Measurements from ENCODE around the gene APOBEC3B. TPM values are rescaled to one million over a fixed set of nuclear protein-coding genes. Genes with fewer than 3 reads are reported as not detected.

The APOBEC3B gene
- polyA plus RNA-seq, 1 of the 3 experiments (the other 2 are of a cell fraction) = not detected

DNA sequence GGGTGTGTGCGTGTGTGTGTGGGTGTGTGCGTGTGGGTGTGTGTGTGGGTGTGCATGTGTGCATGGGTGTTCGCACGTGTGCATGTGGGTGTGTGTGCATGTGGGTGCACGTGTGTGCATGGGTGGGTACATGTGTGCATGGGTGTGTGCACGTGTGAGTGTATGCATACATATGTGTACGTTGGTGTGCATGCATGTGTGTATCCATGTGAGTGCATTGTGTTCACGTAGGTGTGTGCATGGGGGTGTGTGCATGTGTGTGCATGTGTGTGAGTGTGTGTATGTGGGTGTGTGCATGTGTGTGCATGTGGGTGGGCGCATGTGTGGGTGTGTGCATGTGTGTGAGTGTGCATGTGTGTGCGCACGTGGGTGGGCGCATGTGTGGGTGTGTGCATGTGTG, 44.6 kb upstream of the APOBEC3B start:
- no peak overlapping the region for H3K9ac ChIP-seq
- TF ChIP-seq GABPA (IDR thresholded peaks at IDR 0.05; ENCODE audit: low read depth) (no peak), FOSL2 (IDR thresholded peaks at IDR 0.05; ENCODE audit: borderline replicate concordance, low read depth) (no peak)
- H3K79me2 ChIP-seq (ENCODE audit: insufficient read depth) = no peaks in the 10 kb centered on the region
- ChIA-PET POLR2A (no interaction called here), CTCF (interaction anchor here (1.5 kb wide), 1 partner anchor 184 kb away, joined by 4 read pairs; no protein-coding TSS in a partner anchor)
- no peaks in the 10 kb centered on the region for H3F3A ChIP-seq (replicated peaks; ENCODE audit: insufficient read depth)
- no peak for DNase-seq
- no peak overlapping the region for H2AFZ ChIP-seq (ENCODE audit: low read depth)
- no peaks in the 10 kb centered on the region for H3K36me3 ChIP-seq (replicated peaks in 1 of 2; ENCODE audit: control insufficient read depth in 1 of 2, insufficient read depth in 2 of 2, low read length in 1 of 2)
- no peaks in the 10 kb centered on the region; the same call in 1 of the 2 replicates for H3K27me3 ChIP-seq (ENCODE audit: insufficient read depth)
- no peak overlapping the region for H3K4me2 ChIP-seq
- no peaks in the 10 kb centered on the region for H3K9me3 ChIP-seq
- H3K4me1 ChIP-seq (ENCODE audit: control insufficient read depth in 1 of 2, insufficient read depth in 2 of 2, low read depth in 1 of 2, low read length in 1 of 2) = no peaks in the 10 kb centered on the region; a peak in 1 of 4 replicates
- 77% methylated on average over 12 of the region's 12 CpGs for WGBS (ENCODE audit: low lambda C conversion rate)
- H3K9me2 ChIP-seq = no peaks in the 10 kb centered on the region
- H3K4me3 ChIP-seq (ENCODE audit: low read depth in 2 of 2, low read length in 1 of 2) = no peak overlapping the region
- H3K27ac ChIP-seq (ENCODE audit: low read depth in 2 of 2, low read length in 1 of 2) = no peak overlapping the region
- H4K20me1 ChIP-seq (ENCODE audit: insufficient read depth) = no peaks in the 10 kb centered on the region

DNA sequence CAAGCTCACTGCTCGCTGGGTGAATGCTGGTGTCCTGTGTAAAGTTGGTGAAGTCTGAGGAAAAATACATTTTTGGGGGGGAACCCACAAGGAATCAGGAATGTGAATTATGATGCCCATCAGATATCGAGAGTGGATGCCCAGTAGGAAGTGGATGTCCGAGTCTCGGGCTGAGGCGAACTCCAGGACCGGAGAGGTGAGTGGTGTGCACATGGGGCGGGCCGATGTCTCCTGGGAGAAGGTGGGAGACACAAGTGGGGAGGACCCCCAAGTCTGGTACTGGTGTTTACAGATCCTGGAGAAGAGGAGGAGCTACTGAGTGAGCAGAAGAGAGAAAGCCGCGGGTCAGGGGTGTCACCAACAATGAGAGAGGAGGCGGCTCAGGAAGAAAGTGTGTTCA, 43.9 kb upstream of the APOBEC3B start:
- TF ChIP-seq RAD21 (IDR thresholded peaks at IDR 0.05; ENCODE audit: low read length) (no peak), USF2 (IDR thresholded peaks at IDR 0.05; ENCODE audit: borderline replicate concordance, low read depth, low read length) (no peak), TAF1 (IDR thresholded peaks at IDR 0.05; ENCODE audit: borderline replicate concordance, low read depth, low read length) (no peak), FOXM1 (IDR thresholded peaks at IDR 0.05; ENCODE audit: low read depth) (no peak), SIN3A (IDR thresholded peaks at IDR 0.05; ENCODE audit: borderline replicate concordance, low read depth, low read length) (no peak), TCF12 (IDR thresholded peaks at IDR 0.05) (no peak), GABPA (IDR thresholded peaks at IDR 0.05; ENCODE audit: low read depth) (no peak), EP300 (IDR thresholded peaks at IDR 0.05; ENCODE audit: borderline replicate concordance in 1 of 2, low read depth in 1 of 2, low read length in 1 of 2) (no peak), RCOR1 (IDR thresholded peaks at IDR 0.05; ENCODE audit: low read length) (no peak), ELF1 (IDR thresholded peaks at IDR 0.05) (no peak), YY1 (IDR thresholded peaks at IDR 0.05; ENCODE audit: low read depth) (no peak)
- H3K27ac ChIP-seq (ENCODE audit: low read depth in 2 of 2, low read length in 1 of 2) = no peak overlapping the region
- H3K4me3 ChIP-seq (ENCODE audit: low read depth in 2 of 2, low read length in 1 of 2) = no peak overlapping the region
- no peak for DNase-seq
- no peak overlapping the region for H3K9ac ChIP-seq
- H3K79me2 ChIP-seq (ENCODE audit: insufficient read depth) = no peaks in the 10 kb centered on the region
- H4K20me1 ChIP-seq (ENCODE audit: insufficient read depth) = no peaks in the 10 kb centered on the region
- H3K27me3 ChIP-seq (ENCODE audit: insufficient read depth) = no peaks in the 10 kb centered on the region; the same call in 1 of the 2 replicates
- no peaks in the 10 kb centered on the region for H3F3A ChIP-seq (replicated peaks; ENCODE audit: insufficient read depth)
- H2AFZ ChIP-seq (ENCODE audit: low read depth) = no peak overlapping the region
- ChIA-PET POLR2A (no interaction called here), CTCF (interaction anchor here (1.3 to 1.8 kb wide), 4 partner anchors 9 to 183 kb away, joined by 4 to 7 read pairs (median 4); no protein-coding TSS in a partner anchor)
- H3K9me3 ChIP-seq = no peaks in the 10 kb centered on the region
- WGBS (ENCODE audit: low lambda C conversion rate) = 78% methylated on average over 11 of the region's 11 CpGs
- no peaks in the 10 kb centered on the region for H3K36me3 ChIP-seq (replicated peaks in 1 of 2; ENCODE audit: control insufficient read depth in 1 of 2, insufficient read depth in 2 of 2, low read length in 1 of 2)
- H3K4me2 ChIP-seq = no peak overlapping the region
- H3K4me1 ChIP-seq (ENCODE audit: control insufficient read depth in 1 of 2, insufficient read depth in 2 of 2, low read depth in 1 of 2, low read length in 1 of 2) = no peaks in the 10 kb centered on the region; a peak in 1 of 4 replicates
- H3K9me2 ChIP-seq = no peaks in the 10 kb centered on the region

- DNase-seq = no peak
- no peak overlapping the region for H3K4me3 ChIP-seq (ENCODE audit: low read depth in 2 of 2, low read length in 1 of 2)
- no peaks in the 10 kb centered on the region; a peak in 1 of 4 replicates for H3K4me1 ChIP-seq (ENCODE audit: control insufficient read depth in 1 of 2, insufficient read depth in 2 of 2, low read depth in 1 of 2, low read length in 1 of 2)
- POLR2A ChIA-PET = no interaction called here
- no peaks in the 10 kb centered on the region; the same call in 1 of the 2 replicates for H3K27me3 ChIP-seq (ENCODE audit: insufficient read depth)
- H2AFZ ChIP-seq (ENCODE audit: low read depth) = no peak overlapping the region
- H3K79me2 ChIP-seq (ENCODE audit: insufficient read depth) = no peaks in the 10 kb centered on the region
- no peak overlapping the region for H3K27ac ChIP-seq (ENCODE audit: low read depth in 2 of 2, low read length in 1 of 2)
- no peaks in the 10 kb centered on the region for H3K9me3 ChIP-seq
- WGBS (ENCODE audit: low lambda C conversion rate) = 40% methylated on average over 3 of the region's 7 CpGs
- CTCF ChIA-PET = interaction anchor here (1.3 to 1.8 kb wide), 4 partner anchors 10 to 183 kb away, joined by 4 to 7 read pairs (median 4); no protein-coding TSS in a partner anchor
- H3K4me2 ChIP-seq = no peak overlapping the region
- TF ChIP-seq RCOR1 (IDR thresholded peaks at IDR 0.05; ENCODE audit: low read length) (no peak), GABPA (IDR thresholded peaks at IDR 0.05; ENCODE audit: low read depth) (no peak), RAD21 (IDR thresholded peaks at IDR 0.05; ENCODE audit: low read length) (no peak), POLR2AphosphoS5 (IDR thresholded peaks at IDR 0.05; ENCODE audit: low read depth, low read length) (no peak), SIN3A (IDR thresholded peaks at IDR 0.05; ENCODE audit: borderline replicate concordance, low read depth, low read length) (no peak), GATA2 (CRISPR knock-in tag; IDR thresholded peaks at IDR 0.05) (no peak), TCF12 (IDR thresholded peaks at IDR 0.05) (no peak), USF2 (IDR thresholded peaks at IDR 0.05; ENCODE audit: borderline replicate concordance, low read depth, low read length) (no peak), NRF1 (IDR thresholded peaks at IDR 0.05; ENCODE audit: low read depth, low read length) (no peak), SMC3 (IDR thresholded peaks at IDR 0.05; ENCODE audit: low read depth, low read length) (no peak), CHD2 (IDR thresholded peaks at IDR 0.05; ENCODE audit: low read length, partially characterized antibody) (no peak)
- H3K9ac ChIP-seq = no peak overlapping the region
- H3K36me3 ChIP-seq (replicated peaks in 1 of 2; ENCODE audit: control insufficient read depth in 1 of 2, insufficient read depth in 2 of 2, low read length in 1 of 2) = no peaks in the 10 kb centered on the region
- H3K9me2 ChIP-seq = no peaks in the 10 kb centered on the region
- H3F3A ChIP-seq (replicated peaks; ENCODE audit: insufficient read depth) = no peaks in the 10 kb centered on the region
- H4K20me1 ChIP-seq (ENCODE audit: insufficient read depth) = no peaks in the 10 kb centered on the region
Measured at GRCh38 chr22:38938925-38939324, 43.2 kb upstream of the APOBEC3B start.
